Measurements from ENCODE around the gene GALNTL6. TPM values are rescaled to one million over a fixed set of nuclear protein-coding genes. Genes with fewer than 3 reads are reported as not detected.

Gene GALNTL6
- total RNA-seq, 1 experiment from 2014 or later, result not detected

DNA sequence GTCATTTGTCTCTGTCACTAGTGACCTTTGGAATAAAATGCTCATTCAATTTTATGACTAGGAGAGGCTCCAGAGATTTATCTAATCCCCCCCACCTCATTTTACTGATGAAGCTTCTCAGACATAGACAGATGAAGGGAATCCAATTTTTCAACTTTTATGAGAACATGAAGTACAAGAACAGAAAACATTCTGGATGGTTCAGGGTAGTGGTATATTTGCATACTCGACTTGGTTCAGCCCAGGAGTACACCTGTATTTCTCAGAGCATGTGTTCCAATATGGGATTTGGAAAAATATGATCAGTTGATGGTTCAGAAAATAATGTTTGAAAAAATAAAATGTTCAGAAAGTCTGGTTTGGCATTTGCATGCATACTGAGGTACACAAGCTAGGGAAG lies 1224.0 kb downstream of the GALNTL6 start:
- Histone ChIP-seq H3K79me2 (ENCODE audit: low read depth) (no peaks in the 10 kb centered on the region), H3F3A (ENCODE audit: insufficient read depth, low read depth) (0 out of 2 replicates have a peak, but pooled peaks cover 5% of the 10 kb centered on the region), H3K4me1 (replicated peaks; ENCODE audit: insufficient read depth) (peaks cover 14% of the 10 kb centered on the region; the same call in 1 of the 2 replicates), H3K27me3 (ENCODE audit: insufficient read depth, low read depth) (no peaks in the 10 kb centered on the region), H3K9me3 (ENCODE audit: insufficient read depth, low read depth) (no peaks in the 10 kb centered on the region), H4K20me1 (ENCODE audit: insufficient read depth) (no peaks in the 10 kb centered on the region), H3K9me2 (ENCODE audit: insufficient read depth) (no peaks in the 10 kb centered on the region), H3K4me3 (no peak overlapping the region), H3K27ac (no peak overlapping the region), H2AFZ (no peak overlapping the region), H3K4me2 (no peak overlapping the region), H3K36me3 (ENCODE audit: low read depth) (no peaks in the 10 kb centered on the region)
- TF ChIP-seq, protein P1, sequence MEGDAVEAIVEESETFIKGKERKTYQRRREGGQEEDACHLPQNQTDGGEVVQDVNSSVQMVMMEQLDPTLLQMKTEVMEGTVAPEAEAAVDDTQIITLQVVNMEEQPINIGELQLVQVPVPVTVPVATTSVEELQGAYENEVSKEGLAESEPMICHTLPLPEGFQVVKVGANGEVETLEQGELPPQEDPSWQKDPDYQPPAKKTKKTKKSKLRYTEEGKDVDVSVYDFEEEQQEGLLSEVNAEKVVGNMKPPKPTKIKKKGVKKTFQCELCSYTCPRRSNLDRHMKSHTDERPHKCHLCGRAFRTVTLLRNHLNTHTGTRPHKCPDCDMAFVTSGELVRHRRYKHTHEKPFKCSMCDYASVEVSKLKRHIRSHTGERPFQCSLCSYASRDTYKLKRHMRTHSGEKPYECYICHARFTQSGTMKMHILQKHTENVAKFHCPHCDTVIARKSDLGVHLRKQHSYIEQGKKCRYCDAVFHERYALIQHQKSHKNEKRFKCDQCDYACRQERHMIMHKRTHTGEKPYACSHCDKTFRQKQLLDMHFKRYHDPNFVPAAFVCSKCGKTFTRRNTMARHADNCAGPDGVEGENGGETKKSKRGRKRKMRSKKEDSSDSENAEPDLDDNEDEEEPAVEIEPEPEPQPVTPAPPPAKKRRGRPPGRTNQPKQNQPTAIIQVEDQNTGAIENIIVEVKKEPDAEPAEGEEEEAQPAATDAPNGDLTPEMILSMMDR (conservative IDR thresholded peaks at IDR 0.05), result no peak
- TF ChIP-seq EZH2 (IDR thresholded peaks at IDR 0.05; ENCODE audit: low read depth), result no peak
- no peak for DNase-seq
- intact Hi-C loops (cut with micrococcal nuclease; ENCODE audit: unreplicated experiment), result no loop called here
- CTCF ChIA-PET, result interaction anchor here (0.6 kb wide), 1 partner anchor 1282 kb away, joined by 4 read pairs; no protein-coding TSS in a partner anchor
- POLR2A ChIA-PET (ENCODE audit: unreplicated experiment), result no interaction called here
- no TSS peak for BruUV-seq (replicated peaks)

DNA sequence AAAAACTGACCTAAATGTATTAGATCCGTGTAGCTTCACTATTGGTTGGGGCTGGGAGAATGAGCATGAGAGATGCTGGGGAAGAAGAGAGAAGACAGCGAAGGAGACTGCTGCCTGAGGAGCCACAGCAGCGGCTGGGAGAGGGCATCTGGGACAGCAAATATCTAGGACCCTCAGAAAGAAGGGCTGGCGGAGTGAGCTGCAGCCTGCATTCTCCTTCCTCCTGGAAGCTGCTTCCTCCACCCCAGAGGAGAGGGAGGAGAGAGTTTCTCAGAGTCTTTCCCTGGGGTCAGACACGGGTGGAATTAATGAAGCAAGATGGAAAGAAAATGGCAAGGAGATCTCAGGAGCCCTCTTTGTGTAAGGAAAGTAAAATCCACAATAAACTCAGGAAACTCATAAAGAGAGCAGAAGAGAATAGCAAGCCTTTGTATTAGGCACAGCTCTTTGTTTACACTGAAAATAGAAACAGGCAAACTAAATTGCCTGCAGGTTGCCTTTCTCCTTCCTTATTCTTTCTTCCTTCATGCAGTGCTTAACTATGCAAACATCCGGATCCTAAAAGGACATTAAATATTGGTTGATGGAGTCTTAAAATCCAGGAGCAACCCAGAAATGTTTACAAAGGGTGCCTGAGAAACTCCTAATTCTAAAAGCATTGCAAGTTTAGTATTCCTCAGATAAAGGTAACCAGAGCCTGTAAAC lies 1225.1 kb downstream of the GALNTL6 start:
- Histone ChIP-seq H3K4me1 (replicated peaks; ENCODE audit: insufficient read depth) (peaks cover 14% of the 10 kb centered on the region; the same call in 1 of the 2 replicates), H3F3A (ENCODE audit: insufficient read depth, low read depth) (0 out of 2 replicates have a peak, but pooled peaks cover 5% of the 10 kb centered on the region), H3K27ac (no peak overlapping the region), H3K9me2 (ENCODE audit: insufficient read depth) (no peaks in the 10 kb centered on the region), H4K20me1 (ENCODE audit: insufficient read depth) (no peaks in the 10 kb centered on the region), H3K79me2 (ENCODE audit: low read depth) (no peaks in the 10 kb centered on the region), H3K9me3 (ENCODE audit: insufficient read depth, low read depth) (no peaks in the 10 kb centered on the region), H3K4me2 (peak overlapping the region; percentile 21; the same call in 1 of the 2 replicates), H2AFZ (no peak overlapping the region), H3K27me3 (ENCODE audit: insufficient read depth, low read depth) (no peaks in the 10 kb centered on the region), H3K4me3 (no peak overlapping the region), H3K36me3 (ENCODE audit: low read depth) (no peaks in the 10 kb centered on the region)
- TF ChIP-seq, protein P1 (conservative IDR thresholded peaks at IDR 0.05), result no peak
- no peak for TF ChIP-seq EZH2 (IDR thresholded peaks at IDR 0.05; ENCODE audit: low read depth)
- no TSS peak for BruUV-seq (replicated peaks)
- ChIA-PET POLR2A (ENCODE audit: unreplicated experiment) (interaction anchor here (0.8 kb wide), 1 partner anchor 164 kb away, joined by 9 read pairs; no protein-coding TSS in a partner anchor), CTCF (no interaction called here)
- DNase-seq, result no peak
- intact Hi-C loops (cut with micrococcal nuclease; ENCODE audit: unreplicated experiment), result no loop called here

DNA sequence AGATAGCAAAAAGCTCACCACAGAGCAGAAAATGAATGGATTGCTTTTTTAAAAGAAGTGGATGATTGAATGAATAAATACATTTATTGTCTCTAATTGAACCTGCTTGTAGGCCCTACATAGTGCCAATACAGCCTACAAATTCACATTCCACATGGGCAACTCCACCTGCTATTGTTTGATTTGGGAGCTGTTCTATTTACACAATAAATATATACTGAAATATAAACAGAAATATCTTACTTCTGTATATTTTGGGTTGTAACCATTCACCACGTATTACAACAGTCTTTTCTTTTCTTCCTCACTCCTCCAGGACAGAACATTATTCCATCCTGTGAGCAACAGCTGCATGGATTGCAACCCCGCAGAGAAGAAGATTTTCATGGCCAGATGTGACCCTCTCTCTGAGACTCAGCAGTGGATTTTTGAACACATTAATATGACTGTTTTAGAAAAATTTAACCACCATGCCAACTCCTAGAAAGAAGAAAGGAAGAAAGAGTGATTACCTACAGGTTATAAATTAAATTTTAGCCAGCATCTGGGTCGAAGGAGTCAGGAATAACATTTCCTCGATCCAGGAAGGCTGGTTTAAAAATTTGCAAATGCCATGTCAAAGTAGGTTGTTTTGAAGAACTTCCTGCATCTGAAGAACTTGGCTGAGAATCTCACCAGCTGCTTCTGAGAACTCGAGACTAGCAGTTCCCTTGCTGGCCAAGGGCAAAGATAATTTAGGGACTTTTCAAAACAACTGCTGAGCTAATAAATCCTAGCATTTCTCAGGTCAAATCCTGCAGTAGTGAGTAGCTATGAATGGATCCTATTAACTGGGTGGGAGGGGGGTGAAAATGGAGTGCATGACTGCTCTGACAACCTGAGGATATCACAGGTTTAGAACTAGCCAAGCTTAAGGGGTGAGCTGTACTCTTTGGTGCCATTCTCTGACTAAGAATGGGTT lies 1226.7 kb downstream of the GALNTL6 start:
- Histone ChIP-seq H3F3A (ENCODE audit: insufficient read depth, low read depth) (0 out of 2 replicates have a peak, but pooled peaks cover 5% of the 10 kb centered on the region), H3K27me3 (ENCODE audit: insufficient read depth, low read depth) (no peaks in the 10 kb centered on the region), H4K20me1 (ENCODE audit: insufficient read depth) (no peaks in the 10 kb centered on the region), H3K4me3 (no peak overlapping the region), H3K4me1 (replicated peaks; ENCODE audit: insufficient read depth) (peaks cover 14% of the 10 kb centered on the region; the same call in 1 of the 2 replicates), H3K36me3 (ENCODE audit: low read depth) (no peaks in the 10 kb centered on the region), H3K9me2 (ENCODE audit: insufficient read depth) (no peaks in the 10 kb centered on the region), H3K4me2 (no peak overlapping the region), H3K27ac (no peak overlapping the region), H3K79me2 (ENCODE audit: low read depth) (no peaks in the 10 kb centered on the region), H2AFZ (no peak overlapping the region), H3K9me3 (ENCODE audit: insufficient read depth, low read depth) (no peaks in the 10 kb centered on the region)
- CTCF ChIA-PET, result interaction anchor here (0.6 to 0.7 kb wide), 2 partner anchors 26 kb away, joined by 3 read pairs; no protein-coding TSS in a partner anchor
- no peak for TF ChIP-seq EZH2 (IDR thresholded peaks at IDR 0.05; ENCODE audit: low read depth)
- TF ChIP-seq, protein P1 (conservative IDR thresholded peaks at IDR 0.05), result no peak
- intact Hi-C loops (cut with micrococcal nuclease; ENCODE audit: unreplicated experiment), result no loop called here
- POLR2A ChIA-PET (ENCODE audit: unreplicated experiment), result no interaction called here
- no TSS peak for BruUV-seq (replicated peaks)
- DNase-seq, result no peak
